Panc1 (cell line): Measurements from ENCODE around the gene CREB5. TPM values are rescaled to one million over a fixed set of nuclear protein-coding genes. Genes with fewer than 3 reads are reported as not detected.

ENCODE experiments used
- ATAC-seq: fragments of 200-7000 bp; cut with Tn5 transposase; 2 replicates; pipeline ENCODE4 v1.9.1; 2020; ENCODE audit warnings: mild to moderate bottlenecking, moderate library complexity
- BruUV-seq: library from RNA; stranded (reverse); fragments of 400-500 nt; replicated peaks from 2 replicates; lab custom pipeline; 2021; lab: Mats Ljungman, UMichigan
- CTCF ChIA-PET: fragments of 300-600 bp; sonication (Branson Sonifier 250); formaldehyde crosslinking; loops from one replicate; lab custom pipeline; 2022; ENCODE audit warnings: antibody characterized with exemption; lab: Charles Lee
- POLR2A ChIA-PET: fragments of 300-600 bp; sonication (Branson Sonifier 250); formaldehyde crosslinking; loops from one replicate; lab custom pipeline; 2022; ENCODE audit warnings: antibody characterized with exemption; lab: Charles Lee
- DNase-seq: peaks from one replicate; pipeline ENCODE4 v3.0.0-alpha.2; 2010; ENCODE audit warnings: low read depth, low spot score
- H3K27ac ChIP-seq: 2 replicates; pipeline ENCODE4 v1.5.1; 2011; ENCODE audit warnings: mild to moderate bottlenecking, low read length, inconsistent platforms
- H3K27me3 ChIP-seq: fragments of 200-500 bp; sonication (Bioruptor generic); 2 replicates; pipeline ENCODE4 v1.6.0; 2014; ENCODE audit warnings: low read length, inconsistent platforms; ENCODE audit not compliant: control insufficient read depth, insufficient read depth
- H3K36me3 ChIP-seq: fragments of 200-500 bp; sonication (Bioruptor generic); 2 replicates; pipeline ENCODE4 v1.5.1; 2014; ENCODE audit warnings: inconsistent platforms, mild to moderate bottlenecking, low read length, moderate library complexity; ENCODE audit not compliant: control insufficient read depth, insufficient read depth
- H3K4me1 ChIP-seq: 2 replicates; pipeline ENCODE4 v1.5.1; 2011; ENCODE audit warnings: inconsistent platforms, mild to moderate bottlenecking, low read length, moderate library complexity; ENCODE audit not compliant: control insufficient read depth, insufficient read depth
- H3K4me3 ChIP-seq, 2 experiments: 2 replicates each; pipeline ENCODE4 v1.5.1; 2011 to 2012; ENCODE audit warnings: low read depth in 2 of 2, low read length in 2 of 2, mild to moderate bottlenecking in 2 of 2, inconsistent platforms in 1 of 2, moderate library complexity in 1 of 2
- H3K9me3 ChIP-seq: fragments of 200-500 bp; sonication (Bioruptor generic); 2 replicates; pipeline ENCODE4 v1.5.1; 2014; ENCODE audit warnings: low read depth, mild to moderate bottlenecking, inconsistent platforms, low read length, moderate library complexity; ENCODE audit not compliant: control insufficient read depth, insufficient read depth
- CTCF ChIP-seq: fragments of 450-650 bp; IDR thresholded peaks from 2 replicates; pipeline ENCODE4 v1.5.1; 2017; ENCODE audit warnings: mild to moderate bottlenecking
- POLR2AphosphoS5 ChIP-seq: IDR thresholded peaks from 2 replicates; pipeline ENCODE4 v1.6.1; 2012; ENCODE audit warnings: mild to moderate bottlenecking, low read depth, low read length, moderate library complexity
- REST ChIP-seq, 2 experiments: IDR thresholded peaks; 2 replicates each; pipeline ENCODE4 v1.6.1; 2011 to 2012; ENCODE audit warnings: low read depth in 2 of 2, control low read depth in 1 of 2, low read length in 1 of 2, mild to moderate bottlenecking in 1 of 2, moderate library complexity in 1 of 2; ENCODE audit not compliant: insufficient read depth in 1 of 2
- SIN3A ChIP-seq: IDR thresholded peaks from 2 replicates; pipeline ENCODE4 v1.6.1; 2012; ENCODE audit warnings: low read depth, mild to moderate bottlenecking, low read length, moderate library complexity, borderline replicate concordance; ENCODE audit not compliant: insufficient read depth
- TCF7L2 ChIP-seq: IDR thresholded peaks from 2 replicates; pipeline ENCODE4 v1.6.1; 2011; ENCODE audit warnings: mild to moderate bottlenecking, low read depth, low read length, inconsistent platforms
- in situ Hi-C: cut with HindIII; loops from 2 replicates; pipeline ENCODE4 v1.10.0; 2016; ENCODE audit warnings: low sequenced_read_pairs, low pct_unique_long_range_greater_than_20kb
- intact Hi-C: fragments of 100-400 bp; cut with micrococcal nuclease; formaldehyde crosslinking; loops from one replicate; pipeline ENCODE4 v1.10.0; 2022; ENCODE audit not compliant: unreplicated experiment
- total RNA-seq: library from RNA; stranded (reverse); gene quantifications from one replicate; pipeline ENCODE4 v1.2.1, GENCODE V29; 2021; ENCODE audit not compliant: unreplicated experiment

Gene CREB5
- total RNA-seq, 1 experiment from 2014 or later = 3.1 TPM

- in situ Hi-C loops = no loop called here
- H3K4me3 ChIP-seq = no peak overlapping the region
- TF ChIP-seq CTCF = peak; percentile 52
- TF ChIP-seq POLR2AphosphoS5 = no peak
- no peaks in the 10 kb centered on the region for H3K36me3 ChIP-seq
- ChIA-PET POLR2A (no interaction called here), CTCF (no interaction called here)
- intact Hi-C loops = no loop called here
- no peaks in the 10 kb centered on the region for H3K9me3 ChIP-seq
- no peak overlapping the region for H3K27ac ChIP-seq
- peaks cover 8% of the 10 kb centered on the region for H3K27me3 ChIP-seq
- H3K4me1 ChIP-seq = no peaks in the 10 kb centered on the region
- DNase-seq = no peak
- BruUV-seq = no TSS peak
- ATAC-seq = peak; percentile 84
These were observed 123.9 kb downstream of the CREB5 start for GRCh38 chr7:28536259-28536658.

- Histone ChIP-seq H3K36me3 (no peaks in the 10 kb centered on the region), H3K4me3 (no peak overlapping the region), H3K27ac (no peak overlapping the region), H3K27me3 (peaks cover 20% of the 10 kb centered on the region), H3K4me1 (no peaks in the 10 kb centered on the region), H3K9me3 (no peaks in the 10 kb centered on the region)
- intact Hi-C loops = no loop called here
- POLR2A ChIA-PET = no interaction called here
- CTCF ChIA-PET = no interaction called here
- BruUV-seq = no TSS peak
- ATAC-seq (no peak), DNase-seq (no peak)
- in situ Hi-C loops = no loop called here
- no peak for TF ChIP-seq CTCF
- no peak for TF ChIP-seq POLR2AphosphoS5
- no peak for TF ChIP-seq REST (IDR thresholded peaks at IDR 0.05; ENCODE audit: insufficient read depth in 1 of 2, low read depth in 2 of 2, low read length in 1 of 2)
- TF ChIP-seq SIN3A = no peak
- TF ChIP-seq TCF7L2 = no peak
These were observed 127.1 kb downstream of the CREB5 start for GRCh38 chr7:28539289-28539981.
